Articular chondrocyte of knee joint (primary cell): Measurements from ENCODE around the gene OR2W1. TPM values are rescaled to one million over a fixed set of nuclear protein-coding genes. Genes with fewer than 3 reads are reported as not detected.

Source experiments
- total RNA-seq: library from RNA; depleted of rRNA; stranded (reverse); fragments of >200 nt; gene quantifications from 2 replicates; pipeline ENCODE4 v1.2.3, GENCODE V29; 2012

Gene OR2W1
- total RNA-seq, result not detected in 2 replicates

GRCh38 chr6:29045075-29045474 is at the start of gene OR2W1:
TSS of gene OR2W1 (minus strand) at chr6:29045175. CDS start at chr6:29045175, 0 bp downstream.

DNA sequence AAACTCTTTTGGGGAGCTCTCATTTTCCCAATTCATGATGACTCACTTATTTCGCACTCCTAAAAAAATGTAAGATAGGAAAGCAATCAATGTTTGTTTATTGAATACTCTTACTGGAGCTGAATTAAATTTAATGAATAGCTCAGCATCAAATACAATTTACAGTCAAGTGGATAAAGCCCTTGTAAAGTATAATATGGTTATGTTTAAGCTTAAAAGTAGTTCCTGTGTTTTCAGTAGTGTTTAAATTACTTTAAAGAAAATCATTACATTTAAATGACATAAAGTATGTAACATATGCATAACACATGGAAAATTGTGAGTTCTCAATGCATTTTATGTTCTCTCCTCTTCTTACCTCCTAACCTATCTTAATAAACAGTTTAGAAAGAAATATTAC is 42.2 kb upstream of the OR2W1 start, which contains the start of gene OR2B3:
Gene OR2B3, minus strand, starts transcription at position 101 of the 400 bp plus-strand sequence. Its CDS starts 65 bp downstream, at position 36.

GRCh38 chr6:29005183-29005885 is 39.6 kb downstream of the OR2W1 start, which contains the start of gene ZNF311:
TSS of gene ZNF311 (minus strand) at chr6:29005315. CDS start at chr6:29003954, 1,361 bp downstream.

Other genes with a start within 250 kb of the OR2W1 start
- 45.3 and 62.1 TPM in 2 replicates for gene TRIM27, start 121.2 kb downstream of the OR2W1 start, total RNA-seq
- 1.8 and 2.1 TPM in 2 replicates for gene ZNF311, start 39.9 kb downstream of the OR2W1 start, total RNA-seq
- gene OR2B3, start 42.1 kb upstream of the OR2W1 start, total RNA-seq, result not detected in 2 replicates
- gene OR2J1, start 54.3 kb upstream of the OR2W1 start, total RNA-seq, result not detected in 2 replicates
- gene OR2J3, start 62.9 kb upstream of the OR2W1 start, total RNA-seq, result not detected in 2 replicates
- gene OR2J2, start 125.7 kb upstream of the OR2W1 start, total RNA-seq, result not detected in 2 replicates